Gastrocnemius medialis (tissue), 4 donors: ENCODE data around the gene YOD1. TPM values are rescaled to one million over a fixed set of nuclear protein-coding genes. Genes with fewer than 3 reads are reported as not detected.

Source experiments
- ATAC-seq, 2 donors: fragments of 150-250 bp; one replicate each; pipeline ENCODE4 v1.9.1; 2016
- DNase-seq, 2 donors: peaks; one replicate each; pipeline ENCODE4 v3.0.0-alpha.2; 2019
- H3K27ac ChIP-seq, 4 donors: fragments of 200-600 bp; sonication (generic); 1 replicate in 1 of 4; 2 replicates in 3 of 4; pipeline ENCODE4 v1.5.1; 2016 to 2018; ENCODE audit warnings: mild to moderate bottlenecking in 2 of 4, moderate library complexity in 1 of 4
- H3K27me3 ChIP-seq, 3 donors: fragments of 200-600 bp; sonication (generic) in 2 of 3; 1 replicate in 1 of 3; 2 replicates in 2 of 3; pipeline versions ENCODE4 v1.5.1 to v1.6.0; 2016 to 2019; ENCODE audit warnings: mild to moderate bottlenecking in 1 of 3, moderate library complexity in 1 of 3
- H3K36me3 ChIP-seq, 2 donors: fragments of 200-600 bp; sonication (generic) in 1 of 2; one replicate each; pipeline ENCODE4 v1.5.1; 2017 to 2018
- H3K4me1 ChIP-seq, 2 donors: fragments of 200-600 bp; sonication (generic) in 1 of 2; one replicate each; pipeline ENCODE4 v1.5.1; 2016 to 2017; ENCODE audit warnings: mild to moderate bottlenecking in 2 of 2
- H3K4me3 ChIP-seq, 4 donors: fragments of 200-600 bp; sonication (generic) in 3 of 4; 1 replicate in 1 of 4; 2 replicates in 3 of 4; pipeline ENCODE4 v1.5.1; 2016 to 2019; ENCODE audit warnings: mild to moderate bottlenecking in 2 of 4
- H3K9me3 ChIP-seq, 3 donors: fragments of 200-600 bp; sonication (generic) in 2 of 3; 1 replicate in 1 of 3; 2 replicates in 2 of 3; pipeline ENCODE4 v1.5.1; 2016 to 2019
- POLR2A ChIP-seq, 2 donors: fragments of 450-650 bp; IDR thresholded peaks; one replicate each; pipeline ENCODE4 v1.6.1; 2017; ENCODE audit warnings: antibody characterized with exemption in 2 of 2, mild to moderate bottlenecking in 2 of 2, moderate library complexity in 2 of 2
- in situ Hi-C, 4 donors: fragments of 200-750 bp; cut with MboI; loops; one replicate each; pipeline versions ENCODE4 v1.15.0 to v1.8.0; 2017; ENCODE audit warnings: low sequenced_read_pairs in 4 of 4
- intact Hi-C: fragments of 100-400 bp; cut with DNase I; formaldehyde crosslinking; loops from one replicate; pipeline ENCODE4 v1.15.1; 2023; ENCODE audit warnings: low total_unique reads
- total RNA-seq, 4 donors: library from RNA; depleted of rRNA; stranded (reverse); fragments of >200 nt; gene quantifications; one replicate each; pipeline versions ENCODE4 v1.1.0 to v1.2.3, GENCODE V29; 2016
- TF ChIP-seq, protein P1 (sequence below), 5 experiments: fragments of 450-650 bp in 3 of 5; fragments of 200-600 bp in 2 of 5; sonication (generic) in 2 of 5; IDR thresholded peaks in 4 of 5; conservative IDR thresholded peaks in 1 of 5; 1 replicate in 4 of 5; 2 replicates in 1 of 5; pipeline ENCODE4 v1.5.1; 2016 to 2019; ENCODE audit warnings: antibody characterized with exemption in 5 of 5, mild to moderate bottlenecking in 3 of 5, moderate library complexity in 3 of 5

The YOD1 gene
- total RNA-seq, 4 donors from 2014 or later = 3.0 to 6.7 (median 6.2) TPM

GRCh38 chr1:207034208-207034607, 16.8 kb downstream of the YOD1 start:
- no peaks in the 10 kb centered on the region for H3K9me3 ChIP-seq
- DNase-seq (no peak), ATAC-seq (no peak)
- H3K4me1 ChIP-seq = peaks cover 7 to 15% of the 10 kb centered on the region in 2 donors
- H3K36me3 ChIP-seq = no peaks in the 10 kb centered on the region
- intact Hi-C loops = loop anchor here (10.0 kb wide), 1 partner anchor 51 kb away; the partner anchor contains the start of gene C4BPB
- in situ Hi-C loops = no loop called here
- no peak overlapping the region for H3K27ac ChIP-seq
- no peak overlapping the region for H3K4me3 ChIP-seq
- TF ChIP-seq POLR2A (IDR thresholded peaks at IDR 0.05) = no peak
- TF ChIP-seq, protein P1, sequence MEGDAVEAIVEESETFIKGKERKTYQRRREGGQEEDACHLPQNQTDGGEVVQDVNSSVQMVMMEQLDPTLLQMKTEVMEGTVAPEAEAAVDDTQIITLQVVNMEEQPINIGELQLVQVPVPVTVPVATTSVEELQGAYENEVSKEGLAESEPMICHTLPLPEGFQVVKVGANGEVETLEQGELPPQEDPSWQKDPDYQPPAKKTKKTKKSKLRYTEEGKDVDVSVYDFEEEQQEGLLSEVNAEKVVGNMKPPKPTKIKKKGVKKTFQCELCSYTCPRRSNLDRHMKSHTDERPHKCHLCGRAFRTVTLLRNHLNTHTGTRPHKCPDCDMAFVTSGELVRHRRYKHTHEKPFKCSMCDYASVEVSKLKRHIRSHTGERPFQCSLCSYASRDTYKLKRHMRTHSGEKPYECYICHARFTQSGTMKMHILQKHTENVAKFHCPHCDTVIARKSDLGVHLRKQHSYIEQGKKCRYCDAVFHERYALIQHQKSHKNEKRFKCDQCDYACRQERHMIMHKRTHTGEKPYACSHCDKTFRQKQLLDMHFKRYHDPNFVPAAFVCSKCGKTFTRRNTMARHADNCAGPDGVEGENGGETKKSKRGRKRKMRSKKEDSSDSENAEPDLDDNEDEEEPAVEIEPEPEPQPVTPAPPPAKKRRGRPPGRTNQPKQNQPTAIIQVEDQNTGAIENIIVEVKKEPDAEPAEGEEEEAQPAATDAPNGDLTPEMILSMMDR (IDR thresholded peaks at IDR 0.05 in 4 of 5, conservative IDR thresholded peaks at IDR 0.05 in 1 of 5) = no peak
- no peaks in the 10 kb centered on the region for H3K27me3 ChIP-seq

- in situ Hi-C loops = no loop called here
- Histone ChIP-seq H3K36me3 (no peaks in the 10 kb centered on the region), H3K27me3 (no peaks in the 10 kb centered on the region), H3K27ac (no peak overlapping the region), H3K9me3 (no peaks in the 10 kb centered on the region), H3K4me1 (peaks cover 7 to 15% of the 10 kb centered on the region in 2 donors), H3K4me3 (no peak overlapping the region)
- intact Hi-C loops = loop anchor here (10.0 kb wide), 1 partner anchor 51 kb away; the partner anchor contains the start of gene C4BPB
- TF ChIP-seq POLR2A (IDR thresholded peaks at IDR 0.05) = no peak
- TF ChIP-seq, protein P1 (IDR thresholded peaks at IDR 0.05 in 4 of 5, conservative IDR thresholded peaks at IDR 0.05 in 1 of 5) = no peak
- ATAC-seq (no peak), DNase-seq (no peak)
These were observed 17.7 kb downstream of the YOD1 start for GRCh38 chr1:207033302-207033701.

DNA sequence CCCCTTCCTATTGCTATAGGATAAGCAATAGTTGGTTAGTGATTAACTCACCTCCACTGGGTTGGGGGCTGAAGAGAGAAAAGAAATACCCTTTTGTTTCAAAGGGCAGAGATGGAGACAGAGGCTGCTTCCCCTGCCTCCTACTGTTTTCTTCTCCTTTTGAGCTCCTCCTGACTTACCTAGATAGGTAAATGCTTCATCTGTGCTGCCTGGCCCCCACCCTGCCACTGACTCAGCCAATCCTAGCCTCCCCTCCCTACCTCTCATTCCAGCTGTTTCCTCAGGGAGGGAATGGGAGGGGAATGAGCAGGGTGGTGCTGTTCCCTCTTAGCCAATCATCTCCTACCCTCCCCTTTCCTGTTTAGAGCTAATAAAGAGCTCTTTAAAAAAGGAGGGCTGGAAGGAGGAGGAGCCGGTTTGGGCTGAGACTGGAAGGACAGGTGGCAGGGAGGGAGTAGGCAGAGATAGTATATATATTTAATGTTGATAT, 18.4 kb downstream of the YOD1 start, which contains the start of gene C1orf116:
Gene C1orf116, minus strand, starts transcription at position 229 of the 490 bp plus-strand sequence. CDS start 5,158 bp downstream, outside the sequence.
- no peak for DNase-seq
- Histone ChIP-seq H3K4me1 (peaks cover 7 to 15% of the 10 kb centered on the region in 2 donors), H3K36me3 (no peaks in the 10 kb centered on the region), H3K9me3 (no peaks in the 10 kb centered on the region), H3K27ac (no peak within 1 kb of the TSS), H3K27me3 (no peaks in the 10 kb centered on the region), H3K4me3 (no peak within 1 kb of the TSS)
- intact Hi-C loops (loop anchor here (10.0 kb wide), 1 partner anchor 52 kb away; the partner anchor contains the start of gene C4BPB), in situ Hi-C loops (no loop called here)
- no peak for ATAC-seq
- no peak for TF ChIP-seq POLR2A (IDR thresholded peaks at IDR 0.05)
- TF ChIP-seq, protein P1 (IDR thresholded peaks at IDR 0.05 in 4 of 5, conservative IDR thresholded peaks at IDR 0.05 in 1 of 5) = no peak

DNA sequence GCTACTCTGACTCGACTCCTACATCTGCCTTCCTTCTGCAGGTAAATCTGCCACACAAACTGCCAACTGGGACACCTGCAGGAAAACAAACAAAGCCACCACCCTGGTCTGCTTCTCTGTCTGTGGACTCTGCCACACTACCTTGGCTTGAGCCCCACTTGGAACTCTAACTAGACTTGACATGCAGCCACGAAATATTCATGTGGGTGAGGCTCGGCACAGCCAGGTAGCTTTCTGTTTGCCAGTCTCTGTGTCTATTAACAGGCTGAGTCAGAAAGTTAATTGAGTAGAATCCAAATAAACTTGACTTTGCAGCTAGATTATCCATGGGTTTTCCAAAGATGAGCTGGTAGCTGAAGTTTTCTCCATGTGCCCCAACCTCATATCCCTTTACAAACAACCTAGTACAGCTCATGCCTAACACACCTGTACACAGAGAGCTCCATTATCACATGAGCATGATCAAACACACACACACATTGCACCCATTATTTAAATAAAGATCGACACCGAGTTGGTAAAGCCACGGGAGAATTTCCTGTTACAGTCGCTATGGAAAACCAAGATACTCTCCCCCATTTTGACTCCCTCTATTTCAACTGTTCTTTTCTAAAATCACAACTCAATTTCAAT, 19.3 kb downstream of the YOD1 start:
- in situ Hi-C loops (no loop called here), intact Hi-C loops (loop anchor here (10.0 kb wide), 1 partner anchor 53 kb away; the partner anchor contains the start of gene C4BPB)
- H3K9me3 ChIP-seq = no peaks in the 10 kb centered on the region
- H3K27me3 ChIP-seq = no peaks in the 10 kb centered on the region
- H3K4me1 ChIP-seq = peaks cover 7 to 15% of the 10 kb centered on the region in 2 donors
- TF ChIP-seq, protein P1 (IDR thresholded peaks at IDR 0.05 in 4 of 5, conservative IDR thresholded peaks at IDR 0.05 in 1 of 5) = no peak
- no peak for TF ChIP-seq POLR2A (IDR thresholded peaks at IDR 0.05)
- H3K36me3 ChIP-seq = no peaks in the 10 kb centered on the region
- ATAC-seq (peak; percentile 72 to 74), DNase-seq (no peak)
- no peak overlapping the region for H3K4me3 ChIP-seq
- H3K27ac ChIP-seq = no peak overlapping the region
